GM11168 (cell line): Measurements from ENCODE around the gene RBM8A.
"Not testable (repeated sequence)": the region's sequence is repeated elsewhere in the genome, so short reads cannot be mapped to it uniquely, and the experiment has no call there.

ENCODE experiments used
- in situ Hi-C: fragments of 300-500 bp; cut with MboI; formaldehyde crosslinking; loops from one replicate; pipeline ENCODE4 v1.12.0; 2022; ENCODE audit warnings: low sequenced_read_pairs; ENCODE audit not compliant: unreplicated experiment

RBM8A gene

GRCh38 chr1:145957443-145958319 is 30.4 kb upstream of the RBM8A start, which contains the start of gene LIX1L:
Gene LIX1L, minus strand, starts transcription at chr1:145958017. Its CDS starts 90 bp downstream, at chr1:145957927.
- in situ Hi-C loops = no loop called here

- in situ Hi-C loops = no loop called here
These were observed 29.6 kb upstream of the RBM8A start for GRCh38 chr1:145956781-145957442.

- in situ Hi-C loops = no loop called here
These were observed 29.1 kb upstream of the RBM8A start for GRCh38 chr1:145956361-145956760.

GRCh38 chr1:145955436-145955835 is 28.2 kb upstream of the RBM8A start:
- in situ Hi-C loops = no loop called here

GRCh38 chr1:145953861-145954260 is 26.6 kb upstream of the RBM8A start:
- in situ Hi-C loops = no loop called here

GRCh38 chr1:145952903-145953302 is 25.6 kb upstream of the RBM8A start:
- in situ Hi-C loops = no loop called here

- in situ Hi-C loops = no loop called here
These were observed 24.2 kb upstream of the RBM8A start for GRCh38 chr1:145951526-145951925.

- in situ Hi-C loops = no loop called here
These were observed 21.9 kb upstream of the RBM8A start for GRCh38 chr1:145949219-145949618.

GRCh38 chr1:145947551-145947950 is 20.3 kb upstream of the RBM8A start:
- in situ Hi-C loops = no loop called here

GRCh38 chr1:145946477-145946986 is 19.2 kb upstream of the RBM8A start:
- in situ Hi-C loops = no loop called here

GRCh38 chr1:145944532-145944931 is 17.2 kb upstream of the RBM8A start:
- in situ Hi-C loops = no loop called here

GRCh38 chr1:145942871-145943270 is 15.6 kb upstream of the RBM8A start:
- in situ Hi-C loops = no loop called here

GRCh38 chr1:145942405-145942804 is 15.1 kb upstream of the RBM8A start:
- in situ Hi-C loops = no loop called here

GRCh38 chr1:145937436-145937835 is 10.2 kb upstream of the RBM8A start:
- in situ Hi-C loops = no loop called here

GRCh38 chr1:145936247-145936646 is 9.0 kb upstream of the RBM8A start:
- in situ Hi-C loops = no loop called here

- in situ Hi-C loops = no loop called here
These were observed 8.4 kb upstream of the RBM8A start for GRCh38 chr1:145935708-145936107.

- in situ Hi-C loops = not testable (repeated sequence)
These were observed 5.3 kb upstream of the RBM8A start for GRCh38 chr1:145932522-145933009.

GRCh38 chr1:145927916-145928643 is 796 bp upstream of the RBM8A start:
- in situ Hi-C loops = loop anchor here (5.0 kb wide), 1 partner anchor 74 kb away; no protein-coding TSS in a partner anchor

GRCh38 chr1:145926686-145927062 is 610 bp downstream of the RBM8A start:
- in situ Hi-C loops = loop anchor here (5.0 kb wide), 1 partner anchor 76 kb away; no protein-coding TSS in a partner anchor

- in situ Hi-C loops = no loop called here
These were observed 5.0 kb downstream of the RBM8A start for GRCh38 chr1:145922266-145922665.
